BLaER1 (cell line): ENCODE data around the gene CD8B.

Experiments used
- H3K27ac ChIP-seq: shearing (Covaris generic); formaldehyde crosslinking; 2 replicates; pipeline ENCODE4 v1.8.1; 2022
- H3K27me3 ChIP-seq: shearing (Covaris generic); formaldehyde crosslinking; 2 replicates; pipeline ENCODE4 v1.8.1; 2022
- H3K36me3 ChIP-seq: shearing (Covaris generic); formaldehyde crosslinking; 2 replicates; pipeline ENCODE4 v1.8.1; 2022
- H3K4me1 ChIP-seq: shearing (Covaris generic); formaldehyde crosslinking; 2 replicates; pipeline ENCODE4 v1.8.1; 2022
- H3K4me2 ChIP-seq: shearing (Covaris generic); formaldehyde crosslinking; 2 replicates; pipeline ENCODE4 v1.8.1; 2022
- H3K4me3 ChIP-seq: shearing (Covaris generic); formaldehyde crosslinking; 2 replicates; pipeline ENCODE4 v1.8.1; 2022
- H3K9ac ChIP-seq: shearing (Covaris generic); formaldehyde crosslinking; 2 replicates; pipeline ENCODE4 v1.8.1; 2022
- H3K9me3 ChIP-seq: shearing (Covaris generic); formaldehyde crosslinking; 2 replicates; pipeline ENCODE4 v1.8.1; 2022
- H4K20me1 ChIP-seq: shearing (Covaris generic); formaldehyde crosslinking; 2 replicates; pipeline ENCODE4 v1.8.1; 2022
- Cebpa-rat ChIP-seq: shearing (Covaris generic); IDR thresholded peaks from 2 replicates; pipeline ENCODE4 v1.8.1; 2022

CD8B gene

DNA sequence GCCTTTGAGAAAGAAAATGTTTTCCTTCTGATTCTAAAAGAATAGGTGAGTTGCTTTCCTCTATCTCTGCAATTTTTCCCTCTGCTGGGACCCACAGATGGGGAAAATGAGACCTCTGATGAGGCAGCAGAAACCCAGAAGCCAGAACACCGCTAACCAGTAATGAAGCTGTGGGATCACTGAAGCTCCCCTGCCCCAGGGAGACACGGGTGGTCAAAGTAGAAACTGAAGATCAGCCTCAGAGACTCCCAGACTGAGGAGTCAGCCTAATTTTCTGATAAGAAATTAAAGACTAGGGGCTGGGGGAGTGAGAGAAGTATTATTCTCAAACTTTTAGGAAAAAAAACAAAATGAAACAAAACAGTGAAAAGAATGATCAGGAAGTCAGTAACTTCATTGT is 30.1 kb downstream of the CD8B start:
- H3K4me3 ChIP-seq, result no peak overlapping the region
- H3K27me3 ChIP-seq, result peaks cover 1% of the 10 kb centered on the region
- H4K20me1 ChIP-seq, result no peaks in the 10 kb centered on the region
- H3K4me1 ChIP-seq, result peaks cover under 1% of the 10 kb centered on the region
- H3K9ac ChIP-seq, result no peak overlapping the region
- H3K9me3 ChIP-seq, result no peaks in the 10 kb centered on the region
- no peak for TF ChIP-seq Cebpa-rat
- no peaks in the 10 kb centered on the region for H3K36me3 ChIP-seq
- H3K4me2 ChIP-seq, result no peak overlapping the region
- H3K27ac ChIP-seq, result no peak overlapping the region

DNA sequence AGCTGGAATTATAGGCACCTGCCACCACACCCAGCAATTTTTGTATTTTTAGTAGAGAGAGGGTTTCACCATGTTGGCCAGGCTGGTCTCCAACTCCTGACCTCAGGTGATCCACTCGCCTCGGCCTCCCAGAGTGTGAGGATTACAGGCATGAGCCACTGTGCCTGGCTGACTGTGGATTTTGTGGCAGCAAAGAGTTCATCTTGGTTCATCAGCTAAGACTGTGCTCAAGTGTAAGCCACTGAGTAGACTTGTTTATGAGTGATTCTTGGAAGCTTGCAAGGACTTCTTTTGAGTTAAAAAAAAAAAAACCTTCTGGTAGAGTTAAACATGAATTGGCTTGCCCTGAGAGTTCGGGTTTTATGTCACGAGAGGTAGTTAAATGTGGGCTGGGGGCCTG is 34.7 kb downstream of the CD8B start:
- H3K4me2 ChIP-seq, result no peak overlapping the region
- H3K27ac ChIP-seq, result no peak overlapping the region
- H3K9ac ChIP-seq, result no peak overlapping the region
- peaks cover 21% of the 10 kb centered on the region for H4K20me1 ChIP-seq
- peaks cover 8% of the 10 kb centered on the region for H3K9me3 ChIP-seq
- no peak overlapping the region for H3K4me3 ChIP-seq
- H3K4me1 ChIP-seq, result peaks cover 22% of the 10 kb centered on the region
- H3K27me3 ChIP-seq, result peaks cover 28% of the 10 kb centered on the region
- no peaks in the 10 kb centered on the region for H3K36me3 ChIP-seq
- no peak for TF ChIP-seq Cebpa-rat

DNA sequence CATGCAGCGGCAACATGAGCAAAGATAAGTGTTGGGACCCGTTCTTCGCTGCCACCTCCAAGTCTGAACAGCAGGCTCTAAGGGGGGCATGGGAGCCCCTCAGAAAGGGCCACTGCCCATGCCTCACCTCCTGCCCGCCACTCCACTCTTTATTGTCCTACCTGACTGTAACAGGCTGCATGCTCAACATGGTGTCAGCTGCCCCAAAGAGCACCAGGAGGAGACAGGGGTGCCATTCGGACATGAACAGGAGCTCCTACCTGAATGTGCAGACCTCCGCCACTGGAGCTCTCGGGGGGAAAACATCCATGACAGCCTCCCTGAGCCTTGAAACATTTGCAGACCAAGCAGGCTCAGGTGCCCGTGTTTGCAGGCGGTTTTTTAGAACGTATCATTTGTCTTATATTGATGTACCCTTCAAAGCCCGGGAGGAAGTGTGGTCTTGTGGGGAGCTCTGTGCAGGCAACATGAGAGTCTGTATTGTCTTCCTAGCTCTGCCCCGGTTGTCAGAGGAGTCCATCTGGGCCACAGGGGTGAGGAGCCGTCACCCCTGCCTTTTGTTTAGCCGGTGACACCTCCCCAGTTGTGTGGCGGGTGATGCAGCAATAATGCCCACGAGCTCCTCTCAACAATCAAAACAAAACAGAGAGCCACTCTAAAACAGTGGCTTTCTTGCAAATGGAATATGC is 35.8 kb downstream of the CD8B start:
- no peak for TF ChIP-seq Cebpa-rat
- Histone ChIP-seq H4K20me1 (peaks cover 21% of the 10 kb centered on the region), H3K36me3 (no peaks in the 10 kb centered on the region), H3K9ac (no peak overlapping the region), H3K9me3 (peaks cover 11% of the 10 kb centered on the region), H3K27ac (no peak overlapping the region), H3K4me2 (peak overlapping the region; percentile 82), H3K4me3 (no peak overlapping the region), H3K4me1 (peaks cover 22% of the 10 kb centered on the region), H3K27me3 (peaks cover 28% of the 10 kb centered on the region)

DNA sequence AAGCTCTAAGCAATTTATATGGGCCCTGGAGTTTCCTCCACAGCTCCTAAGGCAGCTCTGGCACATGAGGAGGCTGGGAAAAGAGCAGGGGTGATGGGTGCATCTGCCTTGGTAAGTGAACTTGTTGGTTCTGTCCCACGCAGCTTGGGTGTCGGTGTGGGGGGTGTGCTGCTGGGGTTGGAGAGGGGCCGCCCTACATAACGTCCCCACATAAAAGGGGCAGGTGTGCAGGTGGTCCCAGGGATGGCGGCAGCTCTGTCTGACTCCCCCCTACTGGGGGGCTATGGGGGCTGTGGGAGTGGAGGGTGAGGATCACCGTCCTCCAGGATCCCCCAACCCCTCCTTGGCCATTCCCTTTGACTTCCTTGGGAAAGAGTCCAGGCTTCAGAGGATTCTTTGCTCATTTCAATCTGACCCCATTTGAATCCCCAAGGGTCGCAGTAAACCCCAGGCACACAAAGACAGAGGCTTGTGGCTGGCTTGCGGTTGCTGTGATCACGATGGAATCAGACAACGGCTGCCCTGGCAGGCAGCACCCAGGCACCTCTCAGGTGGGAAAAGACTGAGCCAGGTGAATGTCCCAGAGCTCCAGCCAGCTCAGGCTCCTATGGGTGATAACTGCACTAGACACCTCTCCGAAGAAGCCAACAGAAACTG is 36.5 kb downstream of the CD8B start:
- H4K20me1 ChIP-seq, result peaks cover 21% of the 10 kb centered on the region
- H3K27me3 ChIP-seq, result peaks cover 28% of the 10 kb centered on the region
- H3K9ac ChIP-seq, result no peak overlapping the region
- no peak overlapping the region for H3K4me3 ChIP-seq
- TF ChIP-seq Cebpa-rat, result no peak
- H3K27ac ChIP-seq, result no peak overlapping the region
- H3K9me3 ChIP-seq, result peaks cover 11% of the 10 kb centered on the region
- peak overlapping the region; percentile 82 for H3K4me2 ChIP-seq
- H3K4me1 ChIP-seq, result peaks cover 22% of the 10 kb centered on the region
- H3K36me3 ChIP-seq, result no peaks in the 10 kb centered on the region

DNA sequence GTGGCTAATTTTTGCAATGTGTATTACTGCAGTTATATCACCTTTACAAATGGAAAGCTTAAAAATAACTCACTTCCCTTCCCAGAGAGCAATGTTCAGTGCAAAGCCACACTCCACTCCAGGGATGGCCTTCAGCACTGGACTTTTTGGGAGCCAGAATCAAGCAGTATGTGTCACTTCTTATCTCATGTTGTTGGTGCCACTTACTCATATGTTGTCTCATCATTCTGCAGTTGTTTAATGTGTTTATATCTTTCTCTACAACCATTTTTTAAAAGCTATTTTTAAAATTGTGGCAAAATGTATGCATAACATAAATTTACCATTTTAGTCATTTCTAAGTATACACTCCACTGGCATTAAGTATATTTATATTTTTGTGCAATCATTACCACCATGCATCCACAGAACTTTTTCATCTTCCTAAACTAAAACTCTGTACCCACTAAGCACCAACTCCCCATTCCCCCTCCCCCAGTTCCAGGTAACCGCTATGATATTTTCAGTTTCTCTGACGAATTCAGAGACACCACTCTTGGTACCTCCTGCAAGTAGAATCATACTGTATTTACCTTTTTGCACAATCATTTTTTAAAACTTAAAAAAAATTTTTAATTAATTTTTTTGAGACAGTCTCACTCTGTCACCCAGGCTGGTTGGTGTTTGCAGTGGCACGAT is 38.9 kb downstream of the CD8B start:
- H3K9me3 ChIP-seq, result peaks cover 11% of the 10 kb centered on the region
- H3K4me2 ChIP-seq, result no peak overlapping the region
- no peak overlapping the region for H3K4me3 ChIP-seq
- H3K36me3 ChIP-seq, result no peaks in the 10 kb centered on the region
- H3K27ac ChIP-seq, result no peak overlapping the region
- TF ChIP-seq Cebpa-rat, result no peak
- peaks cover 28% of the 10 kb centered on the region for H3K27me3 ChIP-seq
- H3K4me1 ChIP-seq, result peaks cover 22% of the 10 kb centered on the region
- H4K20me1 ChIP-seq, result peaks cover 21% of the 10 kb centered on the region
- H3K9ac ChIP-seq, result no peak overlapping the region

DNA sequence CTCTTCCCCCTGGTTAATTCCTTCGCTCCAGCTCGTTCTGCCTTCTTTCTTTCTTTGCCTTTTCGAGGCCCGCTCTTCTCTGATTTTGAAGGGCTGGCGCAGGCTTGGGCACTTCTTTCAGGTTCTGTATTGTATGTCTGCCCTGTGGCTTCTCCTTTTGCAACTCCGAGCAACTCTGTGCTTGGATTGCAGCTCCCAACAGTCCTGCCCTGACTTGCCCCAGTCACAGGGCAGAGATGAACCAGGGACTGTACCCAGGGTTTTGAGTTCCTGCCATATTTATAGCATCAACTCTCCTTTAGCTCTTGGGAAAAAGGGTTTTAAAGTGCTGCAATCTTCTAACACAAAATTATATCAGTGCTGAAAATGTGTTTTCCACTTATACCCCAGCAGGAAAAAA is 39.8 kb downstream of the CD8B start:
- Histone ChIP-seq H3K4me1 (peaks cover 22% of the 10 kb centered on the region), H3K4me3 (no peak overlapping the region), H3K9ac (no peak overlapping the region), H3K27me3 (peaks cover 28% of the 10 kb centered on the region), H3K27ac (no peak overlapping the region), H3K36me3 (no peaks in the 10 kb centered on the region), H3K9me3 (peaks cover 11% of the 10 kb centered on the region), H4K20me1 (peaks cover 21% of the 10 kb centered on the region), H3K4me2 (no peak overlapping the region)
- TF ChIP-seq Cebpa-rat, result no peak

DNA sequence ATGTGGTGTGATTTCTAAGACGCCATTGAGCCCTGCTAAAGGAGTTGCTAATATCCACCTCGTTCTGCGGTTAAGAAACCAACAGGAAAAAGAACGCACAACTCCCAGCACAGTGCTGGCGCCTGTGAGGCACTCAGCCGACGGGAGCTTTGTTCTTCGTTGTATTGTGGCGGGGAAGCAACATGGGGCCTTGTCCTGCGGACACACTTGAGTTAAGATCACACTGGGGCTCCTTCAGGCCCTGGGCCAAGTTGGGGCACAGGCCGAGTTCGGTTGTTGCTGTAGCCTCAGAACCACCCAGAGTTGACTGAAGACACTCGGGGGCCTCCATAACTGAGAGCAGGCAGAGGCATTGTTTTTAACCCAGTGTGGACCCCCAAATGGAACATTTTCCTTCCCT is 40.4 kb downstream of the CD8B start:
- Histone ChIP-seq H3K36me3 (no peaks in the 10 kb centered on the region), H3K9ac (no peak overlapping the region), H3K4me3 (no peak overlapping the region), H3K4me1 (peaks cover 19% of the 10 kb centered on the region), H3K27me3 (peaks cover 24% of the 10 kb centered on the region), H3K4me2 (peak overlapping the region; percentile 19; the same call in 1 of the 2 replicates), H3K27ac (no peak overlapping the region), H3K9me3 (peaks cover 11% of the 10 kb centered on the region), H4K20me1 (peaks cover 21% of the 10 kb centered on the region)
- no peak for TF ChIP-seq Cebpa-rat

DNA sequence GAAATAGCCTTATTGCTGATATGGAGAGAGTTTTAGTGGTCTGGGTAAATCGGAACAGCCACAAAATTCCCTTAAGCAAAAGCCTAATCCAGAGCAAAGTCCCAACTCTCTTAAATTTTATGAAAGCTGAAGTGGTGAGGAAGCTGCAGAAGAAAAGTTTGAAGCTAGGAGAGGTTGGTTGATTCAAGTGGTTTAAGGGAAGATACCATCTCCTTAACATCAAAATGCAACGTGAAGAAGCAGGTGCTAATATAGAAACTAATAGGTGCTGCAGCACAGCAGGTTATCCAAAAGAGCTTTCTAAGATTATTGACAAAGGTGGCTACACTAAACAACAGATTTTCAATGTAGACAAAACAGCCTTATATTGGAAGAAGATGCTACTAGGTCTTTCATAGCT is 42.7 kb downstream of the CD8B start:
- TF ChIP-seq Cebpa-rat, result no peak
- H3K27me3 ChIP-seq, result peaks cover 3% of the 10 kb centered on the region; the same call in 1 of the 2 replicates
- H3K9ac ChIP-seq, result no peak overlapping the region
- H4K20me1 ChIP-seq, result no peaks in the 10 kb centered on the region; the same call in 1 of the 2 replicates
- H3K36me3 ChIP-seq, result no peaks in the 10 kb centered on the region
- no peaks in the 10 kb centered on the region for H3K4me1 ChIP-seq
- no peak overlapping the region for H3K4me2 ChIP-seq
- H3K9me3 ChIP-seq, result peaks cover 11% of the 10 kb centered on the region
- H3K27ac ChIP-seq, result no peak overlapping the region
- H3K4me3 ChIP-seq, result no peak overlapping the region

DNA sequence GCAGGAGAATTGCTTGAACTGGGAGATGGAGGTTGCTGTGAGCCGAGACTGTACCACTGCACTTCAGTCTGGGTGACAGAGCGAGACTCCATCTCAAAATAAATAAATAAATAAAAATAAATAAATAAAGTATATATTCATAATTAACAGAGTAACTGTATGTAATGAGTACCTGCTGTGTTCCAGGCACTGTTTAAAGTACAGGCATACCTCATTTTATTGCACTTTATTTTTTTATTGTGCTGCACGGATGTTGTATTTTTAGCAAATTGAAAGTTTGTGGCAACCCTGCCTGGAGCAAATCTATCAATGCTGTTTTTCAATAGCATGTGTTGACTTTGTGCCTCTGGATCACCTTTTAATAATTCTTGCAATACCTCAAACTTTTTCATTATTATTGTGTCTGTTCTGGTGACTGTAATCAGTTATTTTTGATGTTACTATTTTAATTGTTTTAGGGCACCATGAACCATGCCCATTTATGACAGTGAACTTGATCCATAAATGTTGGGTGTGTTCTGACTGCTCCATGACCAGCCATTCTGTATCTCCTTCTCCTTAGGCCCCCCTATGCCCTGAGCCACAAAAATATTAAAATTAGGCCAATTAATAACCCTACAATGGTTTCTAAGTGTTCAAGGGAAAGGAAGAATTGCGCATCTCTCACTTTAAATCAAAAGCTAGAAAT is 43.4 kb downstream of the CD8B start:
- peaks cover 11% of the 10 kb centered on the region for H3K9me3 ChIP-seq
- H3K4me2 ChIP-seq, result no peak overlapping the region
- no peaks in the 10 kb centered on the region for H3K4me1 ChIP-seq
- no peak overlapping the region for H3K27ac ChIP-seq
- no peak overlapping the region for H3K9ac ChIP-seq
- H3K36me3 ChIP-seq, result no peaks in the 10 kb centered on the region
- H3K4me3 ChIP-seq, result no peak overlapping the region
- TF ChIP-seq Cebpa-rat, result no peak
- no peaks in the 10 kb centered on the region for H3K27me3 ChIP-seq
- H4K20me1 ChIP-seq, result no peaks in the 10 kb centered on the region
